T-helper 9 cell (primary cell): ENCODE results near the gene ODAD4.

Experiments
- DNase-seq: peaks from one replicate; pipeline ENCODE4 v3.0.0-alpha.2; 2020

The ODAD4 gene

GRCh38 chr17:41942626-41943373 lies 12.4 kb downstream of the ODAD4 start:
- no peak for DNase-seq

- DNase-seq = no peak
Measured at GRCh38 chr17:41943492-41943891, 13.1 kb downstream of the ODAD4 start.

- DNase-seq = no peak
Measured at GRCh38 chr17:41944943-41945342, 14.5 kb downstream of the ODAD4 start.

- DNase-seq = no peak
Measured at GRCh38 chr17:41948762-41949460, 18.5 kb downstream of the ODAD4 start.

- no peak for DNase-seq
Measured at GRCh38 chr17:41956522-41956921, 26.1 kb downstream of the ODAD4 start.

GRCh38 chr17:41957031-41957868 lies 26.8 kb downstream of the ODAD4 start:
- DNase-seq = no peak

- DNase-seq = no peak
Measured at GRCh38 chr17:41957869-41958439, 27.5 kb downstream of the ODAD4 start.

GRCh38 chr17:41959030-41959335 lies 28.6 kb downstream of the ODAD4 start:
- no peak for DNase-seq

- no peak for DNase-seq
Measured at GRCh38 chr17:41959336-41960095, 29.1 kb downstream of the ODAD4 start.

- no peak for DNase-seq
Measured at GRCh38 chr17:41962111-41962510, 31.7 kb downstream of the ODAD4 start.

GRCh38 chr17:41962768-41963434 lies 32.5 kb downstream of the ODAD4 start:
- DNase-seq = peak; percentile 59

GRCh38 chr17:41965694-41966462 lies 35.5 kb downstream of the ODAD4 start:
- peak; percentile 48 for DNase-seq

- peak; percentile 88 for DNase-seq
Measured at GRCh38 chr17:41966463-41967140, 36.2 kb downstream of the ODAD4 start, which contains the start of gene CNP. CNP (plus strand) TSS chr17:41966795; CDS start chr17:41966885, 90 bp downstream.

GRCh38 chr17:41967141-41967920 lies 36.9 kb downstream of the ODAD4 start:
- DNase-seq = no peak

GRCh38 chr17:41967921-41968578 lies 37.6 kb downstream of the ODAD4 start:
- no peak for DNase-seq

GRCh38 chr17:41968676-41969075 lies 38.3 kb downstream of the ODAD4 start:
- no peak for DNase-seq

GRCh38 chr17:41970901-41971331 lies 40.5 kb downstream of the ODAD4 start:
- DNase-seq = no peak

GRCh38 chr17:41971721-41972523 lies 41.5 kb downstream of the ODAD4 start:
- DNase-seq = no peak
